Ovary (tissue), 9 donors: ENCODE results near the gene GSN. TPM values are rescaled to one million over a fixed set of nuclear protein-coding genes. Genes with fewer than 3 reads are reported as not detected.
A peak's percentile ranks its signal among the peaks of the same experiment; 100 is the strongest.

Experiments
- DNase-seq, 5 donors: peaks; one replicate each; pipeline ENCODE4 v3.0.0-alpha.2; 2019 to 2020
- H3K27ac ChIP-seq, 2 donors: fragments of 200-600 bp; one replicate each; pipeline versions ENCODE4 v1.5.1 to v1.8.0; 2019 to 2022
- H3K27me3 ChIP-seq: fragments of 200-600 bp; one replicate; pipeline ENCODE4 v1.8.0; 2022
- H3K36me3 ChIP-seq: fragments of 200-600 bp; sonication (generic); one replicate; pipeline ENCODE4 v1.5.1; 2019
- H3K4me1 ChIP-seq: one replicate; pipeline ENCODE4 v1.8.1; 2013; ENCODE audit warnings: mild to moderate bottlenecking, moderate library complexity; ENCODE audit not compliant: insufficient read depth
- H3K4me3 ChIP-seq: fragments of 200-600 bp; sonication (generic); one replicate; pipeline ENCODE4 v1.5.1; 2017
- H3K9me3 ChIP-seq, 2 donors: fragments of 200-600 bp in 1 of 2; sonication (generic) in 1 of 2; one replicate each; pipeline versions ENCODE4 v1.5.1 to v1.8.1; 2013 to 2019; ENCODE audit warnings: mild to moderate bottlenecking in 1 of 2, moderate library complexity in 1 of 2
- CTCF ChIP-seq, 3 donors: fragments of 450-650 bp in 2 of 3; fragments of 200-600 bp in 1 of 3; IDR thresholded peaks; one replicate each; pipeline versions ENCODE4 v1.5.1 to v1.8.0; 2016 to 2022; ENCODE audit warnings: antibody characterized with exemption in 3 of 3, mild to moderate bottlenecking in 1 of 3
- EP300 ChIP-seq: sonication (generic); formaldehyde crosslinking; IDR thresholded peaks from one replicate; pipeline ENCODE4 v1.6.1; 2017; ENCODE audit warnings: antibody characterized with exemption
- POLR2A ChIP-seq: fragments of 450-650 bp; IDR thresholded peaks from one replicate; pipeline ENCODE4 v1.6.1; 2017; ENCODE audit warnings: antibody characterized with exemption, mild to moderate bottlenecking, moderate library complexity
- WGBS, 3 donors: extraction: QIAGEN DNeasy Blood & Tissue Kit in 1 of 3; methylation state at CpG; one replicate each; pipeline versions ENCODE4 v1.1.5 to v1.1.7; 2013 to 2017; 5-methylcytosine and 5-hydroxymethylcytosine counted together
- intact Hi-C, 4 donors: fragments of 100-400 bp; cut with DNase I; formaldehyde crosslinking; loops; one replicate each; pipeline versions ENCODE4 v1.11.0 to v1.15.1; 2022 to 2023
- polyA plus RNA-seq, 2 donors: library from polyadenylated mRNA; stranded (reverse); fragments of 200-250 nt in 1 of 2; fragments of 350-450 nt in 1 of 2; fragmentation: Illumina TruSeq in 1 of 2; extraction: RNeasy Lipid Tissue Mini Kit (QIAGEN cat#74804) in 1 of 2; gene quantifications; one replicate each; pipeline ENCODE4 v1.2.3, GENCODE V29; 2013 to 2014
- total RNA-seq, 7 donors: library from RNA; depleted of rRNA in 2 of 7; stranded (reverse); fragments of >200 nt in 2 of 7; fragmentation: NEBNext Ultra II Directional in 3 of 7; extraction: Animal tissue kit (Norgen Biotek cat#: 25700) in 3 of 7; gene quantifications; one replicate each; pipeline versions ENCODE4 v1.1.0 to v1.2.4, GENCODE V29; 2016 to 2023
- donor health status: DM: no; HTN: no; CAD: no; lungs with moderate emphysema.
- donor health status: DM: no; HTN: no; CAD: no.
- donor health status: Bipolar disorder and iron deficiency.
- donor health status: DM: yes; HTN: yes; CAD: no.
- donor health status: DM: no; HTN: no; CAD: no.
- donor health status: DM: yes; HTN: yes; CAD: no.

GSN gene
- total and polyA plus RNA-seq, 9 donors, result 188 to 706 (median 370) TPM

GRCh38 chr9:121271368-121272341 is 3.7 kb downstream of the GSN start:
- H3K4me3 ChIP-seq, result no peak overlapping the region
- peaks cover 28% of the 10 kb centered on the region for H3K4me1 ChIP-seq
- 17 to 22% (median 20%) methylated on average over 13 of the region's 13 CpGs for WGBS, 3 donors
- DNase-seq, result peak in 2 of 5 donors; percentile 24 to 52
- H3K27me3 ChIP-seq, result no peaks in the 10 kb centered on the region
- H3K27ac ChIP-seq, result peak overlapping the region; percentile 28 to 49
- H3K36me3 ChIP-seq, result no peaks in the 10 kb centered on the region
- intact Hi-C loops, result loop anchor here in 1 of 4 donors (5.0 kb wide), 1 partner anchor 101 kb away; the partner anchor contains the start of gene STOM
- H3K9me3 ChIP-seq, result no peaks in the 10 kb centered on the region
- no peak for TF ChIP-seq EP300
- TF ChIP-seq CTCF (IDR thresholded peaks at IDR 0.05), result no peak
- TF ChIP-seq POLR2A, result no peak

GRCh38 chr9:121272401-121272948 is 4.5 kb downstream of the GSN start:
- no peaks in the 10 kb centered on the region for H3K9me3 ChIP-seq
- 68 to 74% (median 68%) methylated on average over 6 of the region's 6 CpGs for WGBS, 3 donors
- intact Hi-C loops, result loop anchor here in 1 of 4 donors (5.0 kb wide), 1 partner anchor 100 kb away; the partner anchor contains the start of gene STOM
- H3K36me3 ChIP-seq, result no peaks in the 10 kb centered on the region
- H3K4me3 ChIP-seq, result no peak overlapping the region
- peak overlapping the region; percentile 28 to 49 for H3K27ac ChIP-seq
- H3K4me1 ChIP-seq, result peaks cover 28% of the 10 kb centered on the region
- DNase-seq, result no peak
- H3K27me3 ChIP-seq, result no peaks in the 10 kb centered on the region
- TF ChIP-seq POLR2A (no peak), CTCF (IDR thresholded peaks at IDR 0.05) (no peak), EP300 (no peak)

DNA sequence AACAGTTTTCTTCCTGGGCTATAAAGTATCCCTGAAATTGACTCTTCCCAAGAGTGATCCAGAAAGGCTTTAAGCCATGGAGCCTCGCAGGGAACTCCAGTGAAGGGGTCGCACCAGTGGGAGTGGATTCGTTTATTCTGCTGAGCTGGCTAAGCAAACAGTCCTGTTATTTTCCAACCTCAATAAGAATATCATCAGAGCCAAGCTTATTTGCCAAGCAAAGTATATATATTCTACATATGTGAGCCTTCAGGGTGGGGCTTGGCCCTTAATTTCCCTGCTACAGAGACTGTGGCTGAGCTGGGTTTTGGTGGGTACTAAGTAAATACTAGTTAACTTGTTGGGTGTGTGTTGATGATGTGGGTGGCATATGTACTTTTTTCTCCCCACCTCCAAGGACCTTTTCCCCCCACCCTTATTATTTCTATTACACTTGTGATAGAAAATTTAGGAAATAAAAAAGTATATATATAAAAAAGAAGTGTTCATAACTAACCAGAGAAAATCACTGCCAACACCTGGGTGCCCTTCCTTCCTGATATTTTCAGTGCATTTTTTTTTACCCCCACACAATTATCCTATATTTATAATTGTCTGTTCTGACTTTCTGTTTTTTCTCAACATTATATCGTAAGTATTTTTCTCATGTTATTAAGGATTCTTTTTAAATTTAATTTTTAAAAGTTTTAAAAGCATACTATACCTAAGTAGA is 5.3 kb downstream of the GSN start:
- no peak for DNase-seq
- Histone ChIP-seq H3K27ac (peak overlapping the region in 1 of 2 donors; percentile 49), H3K27me3 (no peaks in the 10 kb centered on the region), H3K4me3 (no peak overlapping the region), H3K36me3 (no peaks in the 10 kb centered on the region), H3K9me3 (no peaks in the 10 kb centered on the region), H3K4me1 (peaks cover 31% of the 10 kb centered on the region)
- intact Hi-C loops, result loop anchor here in 1 of 4 donors (5.0 kb wide), 1 partner anchor 99 kb away; the partner anchor contains the start of gene STOM
- WGBS, 3 donors, result 56 to 65% (median 60%) methylated on average over 4 of the region's 4 CpGs
- no peak for TF ChIP-seq CTCF (IDR thresholded peaks at IDR 0.05)
- TF ChIP-seq EP300, result no peak
- no peak for TF ChIP-seq POLR2A

DNA sequence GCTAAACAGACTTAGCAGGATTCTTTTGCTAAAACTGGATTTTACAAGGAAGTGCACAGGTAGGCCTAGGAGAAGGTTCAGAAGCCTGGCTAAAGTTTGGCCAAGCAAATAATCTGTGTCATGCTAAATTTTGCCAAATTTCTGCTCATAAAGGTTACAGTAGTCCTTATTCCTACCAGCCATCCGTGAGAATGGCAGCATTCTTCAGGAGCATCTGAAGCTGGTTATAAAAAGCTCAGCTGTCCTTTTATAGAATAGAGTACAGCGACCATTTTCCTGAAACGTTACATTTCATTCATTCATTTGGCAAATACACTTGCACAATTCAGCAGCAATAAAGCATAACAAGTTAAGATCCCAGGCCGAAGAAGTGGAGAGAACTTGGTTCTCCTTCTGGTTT is 6.9 kb downstream of the GSN start:
- Histone ChIP-seq H3K9me3 (no peaks in the 10 kb centered on the region), H3K4me3 (no peak overlapping the region), H3K27me3 (no peaks in the 10 kb centered on the region), H3K4me1 (peaks cover 40% of the 10 kb centered on the region), H3K36me3 (no peaks in the 10 kb centered on the region), H3K27ac (no peak overlapping the region)
- intact Hi-C loops, result loop anchor here in 2 of 4 donors (5.0 kb wide), 3 partner anchors 42 to 97 kb away; partner anchors contain the start of gene STOM (in 1 of the 2)
- DNase-seq, result no peak
- TF ChIP-seq CTCF (IDR thresholded peaks at IDR 0.05) (no peak), POLR2A (no peak), EP300 (no peak)
- 71 to 79% (median 73%) methylated on average over 4 of the region's 4 CpGs for WGBS, 3 donors
